PFSK-1 (cell line): ENCODE results near the gene TMEM250.

Experiments used
- FOXP2 ChIP-seq: optimal IDR thresholded peaks from 2 replicates; pipeline ENCODE3; 2011; ENCODE audit warnings: borderline replicate concordance, control low read depth, inconsistent platforms; ENCODE audit not compliant: insufficient read depth; ENCODE audit errors: extremely low read length, extremely low read depth
- POLR2AphosphoS5 ChIP-seq: IDR thresholded peaks from 2 replicates; pipeline ENCODE4 v1.6.1; 2012; ENCODE audit warnings: low read depth, mild to moderate bottlenecking, control low read depth, low read length, moderate library complexity
- REST ChIP-seq, 2 experiments: IDR thresholded peaks; 2 replicates each; pipeline versions ENCODE4 v1.6.1 to v1.8.0; 2011 to 2012; ENCODE audit warnings: low read depth in 2 of 2, low read length in 2 of 2, control low read depth in 1 of 2, inconsistent platforms in 1 of 2, mild to moderate bottlenecking in 1 of 2, moderate library complexity in 1 of 2; ENCODE audit not compliant: insufficient read depth in 1 of 2
- SIN3A ChIP-seq: IDR thresholded peaks from 2 replicates; pipeline ENCODE4 v1.6.1; 2012; ENCODE audit warnings: mild to moderate bottlenecking, low read length, moderate library complexity, borderline replicate concordance; ENCODE audit not compliant: insufficient read depth
- TAF1 ChIP-seq: IDR thresholded peaks from 2 replicates; pipeline ENCODE4 v1.6.1; 2012; ENCODE audit warnings: low read length, control low read depth, borderline replicate concordance; ENCODE audit not compliant: insufficient read depth

- TF ChIP-seq TAF1 (no peak), REST (IDR thresholded peaks at IDR 0.05; ENCODE audit: insufficient read depth in 1 of 2, low read depth in 2 of 2, low read length in 2 of 2) (no peak), POLR2AphosphoS5 (no peak), SIN3A (no peak), FOXP2 (no peak)
These were observed 34.8 kb upstream of the TMEM250 start for GRCh38 chr9:136153381-136154065.
